HG03095 (cell line): ENCODE measurements around the gene CORO7.
"Not testable (repeated sequence)": the region's sequence is repeated elsewhere in the genome, so short reads cannot be mapped to it uniquely, and the experiment has no call there.

ENCODE experiments used
- ATAC-seq: cut with Tn5 transposase; IDR thresholded peaks from one replicate; pipeline ENCODE4 v1.9.1; 2021; ENCODE audit warnings: moderate library complexity; ENCODE audit not compliant: unreplicated experiment

The CORO7 gene

DNA sequence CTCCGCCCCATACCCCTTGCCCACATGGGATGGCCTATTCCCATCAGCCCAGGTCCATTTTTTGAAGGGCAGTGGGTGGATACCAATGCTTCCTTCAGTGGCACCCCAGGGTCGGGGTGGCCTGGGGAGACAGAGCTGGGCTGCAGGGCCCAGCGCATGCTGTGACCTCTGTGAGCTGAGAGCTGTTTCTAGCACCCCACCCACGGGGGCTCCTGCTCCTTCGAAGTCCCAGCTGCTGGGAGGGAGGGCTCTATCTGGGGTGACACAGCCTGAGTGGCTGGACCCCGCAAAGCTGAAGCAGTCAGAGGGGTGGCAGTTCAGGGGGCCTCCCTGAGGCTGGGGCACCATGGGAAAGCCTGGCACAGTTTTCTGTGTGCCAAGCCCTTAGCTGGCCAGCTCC is 76.0 kb downstream of the CORO7 start:
- no peak for ATAC-seq

- ATAC-seq, result no peak
Observed at GRCh38 chr16:4339909-4340308, 76.5 kb downstream of the CORO7 start.

GRCh38 chr16:4339455-4339854 is 76.9 kb downstream of the CORO7 start:
- ATAC-seq, result no peak

GRCh38 chr16:4338712-4339299 is 77.6 kb downstream of the CORO7 start:
- ATAC-seq, result no peak

- no peak for ATAC-seq
Observed at GRCh38 chr16:4338125-4338582, 78.2 kb downstream of the CORO7 start.

- ATAC-seq, result no peak
Observed at GRCh38 chr16:4337540-4338088, 78.8 kb downstream of the CORO7 start.

DNA sequence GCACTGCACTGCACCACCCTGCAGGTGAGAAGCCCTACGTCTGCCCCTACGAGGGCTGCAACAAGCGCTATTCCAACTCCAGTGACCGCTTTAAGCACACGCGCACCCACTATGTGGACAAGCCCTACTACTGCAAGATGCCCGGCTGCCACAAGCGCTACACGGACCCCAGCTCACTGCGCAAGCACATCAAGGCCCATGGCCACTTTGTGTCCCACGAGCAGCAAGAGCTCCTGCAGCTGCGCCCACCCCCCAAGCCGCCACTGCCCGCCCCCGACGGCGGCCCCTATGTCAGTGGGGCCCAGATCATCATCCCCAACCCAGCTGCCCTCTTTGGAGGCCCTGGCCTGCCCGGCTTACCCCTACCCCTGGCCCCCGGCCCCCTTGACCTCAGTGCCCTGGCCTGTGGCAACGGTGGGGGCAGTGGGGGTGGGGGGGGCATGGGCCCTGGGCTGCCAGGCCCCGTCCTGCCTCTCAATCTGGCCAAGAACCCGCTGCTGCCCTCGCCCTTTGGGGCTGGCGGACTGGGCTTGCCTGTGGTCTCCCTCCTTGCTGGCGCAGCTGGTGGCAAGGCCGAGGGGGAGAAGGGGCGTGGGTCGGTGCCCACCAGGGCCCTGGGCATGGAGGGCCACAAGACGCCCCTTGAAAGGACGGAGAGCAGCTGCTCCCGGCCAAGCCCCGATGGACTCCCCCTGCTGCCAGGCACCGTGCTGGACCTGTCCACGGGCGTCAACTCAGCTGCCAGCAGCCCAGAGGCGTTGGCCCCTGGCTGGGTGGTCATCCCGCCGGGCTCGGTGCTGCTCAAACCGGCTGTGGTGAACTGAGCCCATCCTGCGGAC is 79.5 kb downstream of the CORO7 start:
- no peak for ATAC-seq

- ATAC-seq, result no peak
Observed at GRCh38 chr16:4334724-4335495, 81.5 kb downstream of the CORO7 start.

- not testable (repeated sequence) for ATAC-seq
Observed at GRCh38 chr16:4333714-4334113, 82.7 kb downstream of the CORO7 start.

GRCh38 chr16:4333308-4333638 is 83.1 kb downstream of the CORO7 start:
- no peak for ATAC-seq

- ATAC-seq, result no peak
Observed at GRCh38 chr16:4332623-4333307, 83.6 kb downstream of the CORO7 start.

DNA sequence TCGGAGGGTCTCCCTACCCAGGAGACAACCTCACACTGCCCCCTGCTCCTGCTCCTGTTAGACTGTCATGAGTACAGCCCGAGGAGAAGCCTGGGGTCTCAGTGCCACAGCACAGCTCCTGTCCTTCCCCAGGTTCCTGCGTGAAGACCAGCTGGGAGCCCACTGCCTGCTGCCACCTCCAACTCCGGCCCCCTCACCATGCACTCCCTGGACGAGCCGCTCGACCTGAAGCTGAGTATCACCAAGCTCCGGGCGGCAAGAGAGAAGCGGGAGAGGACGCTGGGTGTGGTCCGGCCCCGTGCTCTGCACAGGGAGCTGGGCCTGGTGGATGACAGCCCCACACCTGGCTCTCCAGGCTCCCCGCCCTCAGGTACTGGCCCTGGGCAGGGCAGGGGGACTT is 84.3 kb downstream of the CORO7 start:
- no peak for ATAC-seq

- no peak for ATAC-seq
Observed at GRCh38 chr16:4330277-4330874, 86.0 kb downstream of the CORO7 start.

DNA sequence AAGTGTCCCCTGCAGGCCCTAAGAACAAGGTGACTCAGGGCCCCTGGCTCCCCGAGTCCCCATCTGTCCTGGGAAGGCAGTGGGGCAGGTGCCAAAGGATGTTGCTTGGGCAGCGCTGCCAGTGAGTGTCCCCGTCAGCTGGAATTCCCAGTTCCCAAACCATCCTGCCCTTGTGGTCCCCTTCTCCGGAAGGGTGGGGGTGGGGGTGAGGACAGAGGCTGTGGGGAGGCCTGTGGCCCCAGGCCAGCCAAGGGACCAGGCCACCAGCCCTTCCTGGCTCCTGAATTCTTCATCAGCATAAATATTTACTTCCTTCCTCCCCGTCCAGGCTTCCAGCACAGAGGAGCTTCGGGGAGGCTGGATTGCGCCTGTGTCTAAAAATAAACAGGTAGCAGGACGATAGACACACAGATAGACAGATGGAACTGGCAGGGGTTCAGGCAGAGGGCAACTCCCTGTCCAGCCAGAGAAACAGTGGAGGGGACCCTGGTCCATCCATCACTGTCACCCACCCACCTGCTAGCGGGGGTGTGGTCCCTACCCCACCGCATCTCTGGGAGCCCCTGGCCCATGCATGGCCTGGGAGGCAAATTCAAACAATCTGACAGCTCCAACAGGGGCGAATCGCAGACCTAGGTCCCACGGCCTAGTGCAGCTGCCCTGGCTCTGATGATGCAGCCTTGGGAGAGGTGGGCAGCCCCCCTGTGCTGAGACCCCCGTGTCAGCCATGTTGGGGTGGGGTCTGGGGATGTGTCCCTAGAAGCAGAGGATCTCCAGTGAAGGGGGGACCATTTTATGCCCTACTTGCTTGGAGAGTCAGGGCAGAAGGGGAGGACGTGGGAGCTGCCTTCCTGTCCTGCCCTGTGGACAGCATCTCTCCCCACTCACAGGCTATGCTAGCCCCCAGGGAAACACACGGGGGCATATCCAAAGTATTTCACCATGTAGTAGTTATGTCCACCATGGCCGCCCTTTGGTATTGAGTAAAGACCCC is 87.3 kb downstream of the CORO7 start:
- ATAC-seq, result no peak

DNA sequence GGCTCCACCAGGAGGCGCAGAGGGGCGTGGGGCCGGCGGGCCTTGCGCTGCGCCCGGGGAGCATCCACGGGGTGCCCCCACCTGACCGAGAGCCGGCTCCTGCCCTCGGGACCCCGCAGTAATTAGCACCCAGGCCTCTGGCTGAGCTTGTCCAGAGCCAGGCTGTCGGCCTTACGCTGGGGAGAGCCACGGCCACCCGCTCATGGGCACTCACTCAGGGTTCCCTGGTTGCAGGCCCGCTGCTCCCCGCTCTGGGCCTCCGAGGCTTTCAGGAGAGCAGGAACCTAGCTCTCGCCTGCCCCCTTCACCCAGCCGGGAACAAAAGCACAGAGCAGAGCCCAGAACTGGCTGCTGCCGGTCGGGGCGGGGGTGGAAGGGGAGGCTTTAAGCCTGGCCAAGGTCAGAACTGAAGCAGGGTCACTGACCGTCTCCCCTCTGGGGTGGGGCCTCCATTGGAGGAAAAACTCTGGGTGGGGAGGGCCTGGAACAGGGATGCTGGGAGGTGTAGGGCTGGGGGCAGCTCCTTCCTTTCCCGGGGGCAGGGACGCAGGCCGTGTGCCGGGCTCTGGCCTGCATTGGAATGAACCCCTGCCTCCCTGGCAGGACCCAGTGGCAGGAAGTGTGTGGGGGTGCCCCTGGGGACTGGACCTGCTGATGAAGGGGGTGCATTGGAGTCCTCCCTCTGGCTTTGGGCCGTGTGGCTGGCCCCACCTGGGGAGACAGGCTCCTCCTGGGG is 88.2 kb downstream of the CORO7 start:
- ATAC-seq, result no peak

GRCh38 chr16:4327386-4328045 is 88.9 kb downstream of the CORO7 start:
- ATAC-seq, result no peak

DNA sequence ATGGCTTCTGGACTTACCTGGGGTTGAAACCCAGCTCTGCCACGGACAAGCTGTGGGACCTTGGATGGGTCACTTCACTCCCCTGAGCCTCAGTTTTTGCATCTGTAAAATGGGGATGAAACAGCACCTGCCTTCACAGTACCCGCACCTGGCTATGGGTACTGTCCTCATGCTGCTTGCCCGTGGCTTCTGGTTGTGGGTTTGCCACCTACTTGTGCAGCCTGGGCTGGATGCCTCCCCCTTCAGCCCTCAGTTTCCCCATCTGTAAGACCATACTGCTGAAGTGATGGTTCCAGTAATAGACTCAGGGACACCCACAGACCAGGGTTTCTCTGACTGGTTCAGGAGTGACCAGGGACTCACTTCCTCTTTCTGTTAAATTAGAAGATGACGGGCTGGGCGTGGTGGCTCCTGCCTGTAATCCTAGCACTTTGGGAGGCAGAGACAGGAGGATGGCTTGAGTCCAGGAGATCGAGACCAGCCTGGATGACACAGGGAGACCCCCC is 91.1 kb downstream of the CORO7 start:
- no peak for ATAC-seq
